Activated gamma-delta T cell treated with Interleukin-2 at 50 U/mL for 16 hours (primary cell): ENCODE measurements around the gene CTXN1.
A peak's percentile ranks its signal among the peaks of the same experiment; 100 is the strongest.
"Not testable (repeated sequence)": the region's sequence is repeated elsewhere in the genome, so short reads cannot be mapped to it uniquely, and the experiment has no call there.

ENCODE experiments used
- DNase-seq: peaks from one replicate; pipeline ENCODE4 v3.0.0-alpha.2; 2020

The CTXN1 gene

GRCh38 chr19:7944177-7944761 is 18.3 kb upstream of the CTXN1 start:
- peak; percentile 86 for DNase-seq

GRCh38 chr19:7943444-7944176 is 17.7 kb upstream of the CTXN1 start, which contains the start of gene TIMM44:
Gene TIMM44, minus strand, starts transcription at chr19:7943666. Its CDS starts 15 bp downstream, at chr19:7943651.
- peak; percentile 98 for DNase-seq

- no peak for DNase-seq
Observed at GRCh38 chr19:7942981-7943443, 17.1 kb upstream of the CTXN1 start.

- no peak for DNase-seq
Observed at GRCh38 chr19:7941895-7942596, 16.1 kb upstream of the CTXN1 start.

GRCh38 chr19:7940841-7941240 is 14.9 kb upstream of the CTXN1 start:
- no peak for DNase-seq

GRCh38 chr19:7934766-7935165 is 8.8 kb upstream of the CTXN1 start:
- DNase-seq: no peak

GRCh38 chr19:7933828-7934725 is 8.1 kb upstream of the CTXN1 start:
- no peak for DNase-seq

GRCh38 chr19:7933411-7933810 is 7.5 kb upstream of the CTXN1 start:
- no peak for DNase-seq

- no peak for DNase-seq
Observed at GRCh38 chr19:7932930-7933300, 7.0 kb upstream of the CTXN1 start.

- DNase-seq: no peak
Observed at GRCh38 chr19:7932276-7932929, 6.5 kb upstream of the CTXN1 start.

GRCh38 chr19:7931221-7932061 is 5.5 kb upstream of the CTXN1 start:
- no peak for DNase-seq

GRCh38 chr19:7930765-7931164 is 4.8 kb upstream of the CTXN1 start:
- no peak for DNase-seq

- DNase-seq: not testable (repeated sequence)
Observed at GRCh38 chr19:7930030-7930429, 4.1 kb upstream of the CTXN1 start.

- peak; percentile 70 for DNase-seq
Observed at GRCh38 chr19:7928741-7929701, 3.1 kb upstream of the CTXN1 start.

- DNase-seq: no peak
Observed at GRCh38 chr19:7928334-7928706, 2.4 kb upstream of the CTXN1 start.

- no peak for DNase-seq
Observed at GRCh38 chr19:7927605-7928333, 1.8 kb upstream of the CTXN1 start.

GRCh38 chr19:7926727-7927604 is 1.0 kb upstream of the CTXN1 start:
- DNase-seq: no peak

GRCh38 chr19:7925171-7925851 is 624 bp downstream of the CTXN1 start:
- DNase-seq: peak; percentile 79
